LNCaP clone FGC (cell line): Measurements from ENCODE around the gene CORIN.

Experiments
- DNase-seq: peaks from one replicate; pipeline ENCODE4 v3.0.0-alpha.2; 2011; ENCODE audit warnings: low read depth
- H3K4me3 ChIP-seq: 2 replicates; pipeline ENCODE4 v1.5.1; 2011; ENCODE audit warnings: mild to moderate bottlenecking, low read depth, low read length, control low read depth
- CTCF ChIP-seq: IDR thresholded peaks from 2 replicates; pipeline ENCODE4 v1.5.1; 2012; ENCODE audit warnings: mild to moderate bottlenecking; ENCODE audit not compliant: control insufficient read depth, insufficient read depth; ENCODE audit errors: extremely low read depth

Gene CORIN

GRCh38 chr4:47736555-47736954, 101.3 kb downstream of the CORIN start:
- H3K4me3 ChIP-seq: no peak overlapping the region
- TF ChIP-seq CTCF: no peak
- DNase-seq: no peak

GRCh38 chr4:47736146-47736545, 101.7 kb downstream of the CORIN start:
- no peak for TF ChIP-seq CTCF
- DNase-seq: no peak
- H3K4me3 ChIP-seq: no peak overlapping the region

GRCh38 chr4:47733302-47734175, 104.3 kb downstream of the CORIN start:
- DNase-seq: no peak
- H3K4me3 ChIP-seq: no peak overlapping the region
- no peak for TF ChIP-seq CTCF

GRCh38 chr4:47731182-47731581, 106.7 kb downstream of the CORIN start:
- no peak for DNase-seq
- no peak for TF ChIP-seq CTCF
- H3K4me3 ChIP-seq: no peak overlapping the region

- no peak for DNase-seq
- no peak for TF ChIP-seq CTCF
- no peak overlapping the region for H3K4me3 ChIP-seq
Measured at GRCh38 chr4:47729131-47729680, 108.7 kb downstream of the CORIN start.

- H3K4me3 ChIP-seq: no peak overlapping the region
- DNase-seq: no peak
- TF ChIP-seq CTCF: no peak
Measured at GRCh38 chr4:47721892-47722575, 115.8 kb downstream of the CORIN start.
